Gastrocnemius medialis (tissue), 4 donors: ENCODE results near the gene FNIP1.

ENCODE experiments used
- CTCF ChIP-seq, 5 experiments: fragments of 450-650 bp in 3 of 5; fragments of 200-600 bp in 2 of 5; sonication (generic) in 2 of 5; IDR thresholded peaks in 4 of 5; conservative IDR thresholded peaks in 1 of 5; 1 replicate in 4 of 5; 2 replicates in 1 of 5; pipeline ENCODE4 v1.5.1; 2016 to 2019; ENCODE audit warnings: antibody characterized with exemption in 5 of 5, mild to moderate bottlenecking in 3 of 5, moderate library complexity in 3 of 5
- POLR2A ChIP-seq, 2 donors: fragments of 450-650 bp; IDR thresholded peaks; one replicate each; pipeline ENCODE4 v1.6.1; 2017; ENCODE audit warnings: antibody characterized with exemption in 2 of 2, mild to moderate bottlenecking in 2 of 2, moderate library complexity in 2 of 2

- no peak for TF ChIP-seq CTCF (IDR thresholded peaks at IDR 0.05 in 4 of 5, conservative IDR thresholded peaks at IDR 0.05 in 1 of 5)
- no peak for TF ChIP-seq POLR2A (IDR thresholded peaks at IDR 0.05)
Observed at GRCh38 chr5:131640043-131640856, 156.6 kb downstream of the FNIP1 start.
